Vagina (tissue), 2 donors: ENCODE results near the gene ASB13.

Experiments
- POLR2A ChIP-seq, 2 donors: fragments of 450-650 bp; IDR thresholded peaks; one replicate each; pipeline ENCODE4 v1.6.1; 2017; ENCODE audit warnings: antibody characterized with exemption in 2 of 2, mild to moderate bottlenecking in 2 of 2, moderate library complexity in 2 of 2
- TF ChIP-seq, protein P1 (sequence below), 3 experiments: fragments of 450-650 bp in 2 of 3; fragments of 200-600 bp in 1 of 3; sonication (generic) in 1 of 3; IDR thresholded peaks; one replicate each; pipeline ENCODE4 v1.5.1; 2017 to 2019; ENCODE audit warnings: antibody characterized with exemption in 3 of 3, mild to moderate bottlenecking in 2 of 3, moderate library complexity in 2 of 3

DNA sequence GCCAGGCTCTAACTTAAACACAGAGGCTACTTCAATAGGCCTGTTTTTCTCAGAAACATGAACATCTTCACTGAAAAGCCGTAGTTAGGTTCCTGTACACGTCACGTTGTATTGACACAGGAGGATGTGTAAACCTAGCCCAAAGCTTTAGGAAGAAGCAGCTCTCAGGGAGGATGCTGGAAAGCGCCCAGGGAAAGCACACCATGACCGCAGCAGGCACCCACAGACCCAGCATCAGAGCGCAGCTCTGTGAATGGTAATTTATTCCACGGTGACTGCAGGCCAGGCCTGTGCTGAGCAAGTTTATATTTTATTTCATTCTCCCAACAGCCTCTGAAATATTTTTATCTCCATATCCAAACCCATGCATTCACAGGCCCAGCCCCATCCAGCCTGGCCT is 51.1 kb downstream of the ASB13 start:
- TF ChIP-seq, protein P1, sequence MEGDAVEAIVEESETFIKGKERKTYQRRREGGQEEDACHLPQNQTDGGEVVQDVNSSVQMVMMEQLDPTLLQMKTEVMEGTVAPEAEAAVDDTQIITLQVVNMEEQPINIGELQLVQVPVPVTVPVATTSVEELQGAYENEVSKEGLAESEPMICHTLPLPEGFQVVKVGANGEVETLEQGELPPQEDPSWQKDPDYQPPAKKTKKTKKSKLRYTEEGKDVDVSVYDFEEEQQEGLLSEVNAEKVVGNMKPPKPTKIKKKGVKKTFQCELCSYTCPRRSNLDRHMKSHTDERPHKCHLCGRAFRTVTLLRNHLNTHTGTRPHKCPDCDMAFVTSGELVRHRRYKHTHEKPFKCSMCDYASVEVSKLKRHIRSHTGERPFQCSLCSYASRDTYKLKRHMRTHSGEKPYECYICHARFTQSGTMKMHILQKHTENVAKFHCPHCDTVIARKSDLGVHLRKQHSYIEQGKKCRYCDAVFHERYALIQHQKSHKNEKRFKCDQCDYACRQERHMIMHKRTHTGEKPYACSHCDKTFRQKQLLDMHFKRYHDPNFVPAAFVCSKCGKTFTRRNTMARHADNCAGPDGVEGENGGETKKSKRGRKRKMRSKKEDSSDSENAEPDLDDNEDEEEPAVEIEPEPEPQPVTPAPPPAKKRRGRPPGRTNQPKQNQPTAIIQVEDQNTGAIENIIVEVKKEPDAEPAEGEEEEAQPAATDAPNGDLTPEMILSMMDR (IDR thresholded peaks at IDR 0.05): no peak
- TF ChIP-seq POLR2A (IDR thresholded peaks at IDR 0.05): no peak
